OCI-LY7 (cell line): ENCODE results near the gene CDKAL1.

Source experiments
- EZH2phosphoT487 ChIP-seq: fragments of 200-600 bp; sonication (generic); IDR thresholded peaks from 2 replicates; pipeline ENCODE4 v1.6.1; 2018; ENCODE audit warnings: low read depth, borderline replicate concordance, mild to moderate bottlenecking, mixed run types, antibody characterized with exemption, low read length, moderate library complexity, mixed read lengths
- TF ChIP-seq, protein P1 (sequence below): fragments of 200-600 bp; sonication (generic); conservative IDR thresholded peaks from 2 replicates; pipeline ENCODE4 v1.5.1; 2014; ENCODE audit warnings: mild to moderate bottlenecking, antibody characterized with exemption, low read length, moderate library complexity, mixed read lengths

GRCh38 chr6:21144928-21145327, 610.7 kb downstream of the CDKAL1 start:
- TF ChIP-seq, protein P1, sequence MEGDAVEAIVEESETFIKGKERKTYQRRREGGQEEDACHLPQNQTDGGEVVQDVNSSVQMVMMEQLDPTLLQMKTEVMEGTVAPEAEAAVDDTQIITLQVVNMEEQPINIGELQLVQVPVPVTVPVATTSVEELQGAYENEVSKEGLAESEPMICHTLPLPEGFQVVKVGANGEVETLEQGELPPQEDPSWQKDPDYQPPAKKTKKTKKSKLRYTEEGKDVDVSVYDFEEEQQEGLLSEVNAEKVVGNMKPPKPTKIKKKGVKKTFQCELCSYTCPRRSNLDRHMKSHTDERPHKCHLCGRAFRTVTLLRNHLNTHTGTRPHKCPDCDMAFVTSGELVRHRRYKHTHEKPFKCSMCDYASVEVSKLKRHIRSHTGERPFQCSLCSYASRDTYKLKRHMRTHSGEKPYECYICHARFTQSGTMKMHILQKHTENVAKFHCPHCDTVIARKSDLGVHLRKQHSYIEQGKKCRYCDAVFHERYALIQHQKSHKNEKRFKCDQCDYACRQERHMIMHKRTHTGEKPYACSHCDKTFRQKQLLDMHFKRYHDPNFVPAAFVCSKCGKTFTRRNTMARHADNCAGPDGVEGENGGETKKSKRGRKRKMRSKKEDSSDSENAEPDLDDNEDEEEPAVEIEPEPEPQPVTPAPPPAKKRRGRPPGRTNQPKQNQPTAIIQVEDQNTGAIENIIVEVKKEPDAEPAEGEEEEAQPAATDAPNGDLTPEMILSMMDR: no peak
- no peak for TF ChIP-seq EZH2phosphoT487
